GM12873 (cell line): ENCODE data around the gene CABP4.

Experiments
- CTCF ChIP-seq: IDR thresholded peaks from 2 replicates; pipeline ENCODE4 v1.5.1; 2012; ENCODE audit warnings: low read depth, mild to moderate bottlenecking, moderate library complexity, low read length, control low read depth; ENCODE audit not compliant: insufficient read depth; ENCODE audit errors: missing control alignments

Gene CABP4

DNA sequence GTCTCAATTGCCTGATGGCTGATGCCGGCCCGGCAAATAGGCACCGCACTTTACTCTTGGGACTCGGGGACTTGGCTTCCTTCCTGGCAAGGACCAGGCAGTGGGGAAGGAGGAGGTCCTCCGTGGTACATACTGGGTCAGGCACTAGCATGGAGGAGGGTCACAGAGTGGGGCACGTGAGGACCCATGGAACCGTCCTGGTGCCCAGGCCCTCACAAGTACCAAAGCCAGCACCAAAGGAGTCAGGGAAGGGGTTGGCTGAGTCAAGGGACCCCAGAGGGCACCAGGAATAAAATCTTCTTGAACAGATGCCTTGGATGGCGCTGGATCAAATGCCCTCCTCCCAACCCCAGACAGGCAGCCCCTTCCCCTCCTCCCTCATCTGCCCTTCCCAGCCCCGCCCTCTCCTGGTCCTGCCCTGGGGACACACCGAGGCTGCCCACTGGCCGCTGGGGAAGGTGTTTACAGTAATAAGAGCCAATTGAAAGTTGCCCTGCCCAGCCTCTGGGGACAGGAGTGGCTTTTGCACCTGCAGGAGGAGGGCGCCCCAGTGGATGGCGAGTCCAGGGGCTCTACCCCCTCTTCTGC is 45.3 kb upstream of the CABP4 start:
- TF ChIP-seq CTCF, result no peak

GRCh38 chr11:67410369-67410831 is 44.8 kb upstream of the CABP4 start:
- no peak for TF ChIP-seq CTCF

- TF ChIP-seq CTCF, result no peak
Measured at GRCh38 chr11:67410984-67411784, 44.0 kb upstream of the CABP4 start.

DNA sequence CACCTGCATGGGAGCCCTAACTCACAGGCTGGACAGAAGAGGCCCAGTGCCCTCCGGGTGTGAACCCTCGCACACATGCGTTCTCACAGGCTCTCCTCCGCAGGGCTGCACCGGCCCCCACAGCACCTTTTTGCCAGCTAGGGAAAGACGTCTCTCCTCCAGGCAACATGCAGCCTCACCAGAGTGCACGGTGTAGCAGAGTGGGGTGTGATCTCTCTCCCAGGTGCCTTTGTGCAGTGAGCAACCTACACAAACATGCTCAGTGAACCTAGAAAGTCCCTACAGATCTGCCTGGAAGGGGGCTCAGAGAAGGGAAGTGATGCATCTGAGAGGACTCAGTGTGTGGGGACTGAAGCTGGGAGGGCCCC is 43.4 kb upstream of the CABP4 start:
- TF ChIP-seq CTCF, result no peak

DNA sequence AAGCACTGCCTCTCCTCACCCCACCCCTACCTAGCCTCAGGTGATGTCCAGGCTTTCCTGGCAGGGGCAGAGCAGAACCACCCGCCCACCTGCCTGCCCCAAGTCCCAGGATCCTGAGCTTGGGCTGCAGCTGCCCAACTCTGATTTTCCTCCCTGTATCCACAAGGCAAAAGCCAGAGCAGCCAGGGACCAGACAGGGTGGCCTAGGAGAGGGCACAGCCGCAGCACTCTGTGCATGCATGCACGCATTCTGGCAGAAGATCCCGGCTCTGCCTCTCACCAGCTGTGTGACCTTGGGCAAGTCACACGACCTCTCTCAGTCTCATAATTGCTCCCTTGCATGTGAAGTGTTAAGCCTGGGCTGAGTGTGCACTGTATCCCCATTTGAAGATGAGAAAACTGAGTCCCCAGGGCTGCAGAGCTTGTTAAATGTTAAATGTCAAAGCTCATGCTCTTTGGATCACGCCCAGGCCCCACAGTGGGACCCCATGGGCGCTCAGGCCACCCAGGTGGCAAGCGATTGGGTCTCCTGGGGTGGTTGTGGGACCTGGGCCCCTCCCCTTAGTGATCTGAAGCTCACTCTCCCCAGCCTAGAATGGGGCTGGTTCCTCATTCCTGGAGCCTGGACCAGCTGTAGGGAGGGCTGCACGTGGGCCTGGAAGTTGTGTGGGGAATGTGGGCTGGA is 42.5 kb upstream of the CABP4 start:
- no peak for TF ChIP-seq CTCF

DNA sequence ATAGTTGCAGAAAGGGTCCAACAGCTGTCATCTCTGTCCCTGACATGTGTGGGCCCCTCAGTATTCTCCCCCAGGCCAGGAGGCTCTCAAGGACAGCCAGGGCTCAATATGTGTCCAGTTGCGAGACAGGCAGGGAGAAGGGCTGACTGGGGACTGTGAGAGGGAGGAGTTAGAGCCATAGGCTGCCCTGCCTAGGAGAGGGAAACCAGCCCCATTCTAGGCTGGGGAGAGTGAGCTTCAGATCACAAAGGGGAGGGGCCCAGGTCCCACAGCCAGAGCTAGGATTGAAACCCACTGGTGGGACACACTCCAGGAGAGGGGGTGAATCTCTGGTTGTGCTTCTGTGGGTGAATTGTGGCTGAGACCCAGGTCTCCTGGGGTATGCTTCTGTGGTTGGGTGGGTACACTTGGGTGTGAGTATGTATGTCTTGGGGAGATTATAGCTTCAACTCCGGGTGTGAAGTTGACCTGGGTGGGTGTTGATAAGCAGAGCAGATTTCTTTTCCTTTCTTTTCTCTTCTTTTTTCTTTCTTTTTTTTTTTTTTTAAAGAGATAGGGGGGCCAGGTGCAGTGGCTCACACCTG is 41.8 kb upstream of the CABP4 start:
- no peak for TF ChIP-seq CTCF
